ENCODE data around the gene MYO15A. TPM values are rescaled to one million over a fixed set of nuclear protein-coding genes. Genes with fewer than 3 reads are reported as not detected.

MYO15A gene
- total RNA-seq, 1 donor from 2014 or later, result 0.52 TPM

DNA sequence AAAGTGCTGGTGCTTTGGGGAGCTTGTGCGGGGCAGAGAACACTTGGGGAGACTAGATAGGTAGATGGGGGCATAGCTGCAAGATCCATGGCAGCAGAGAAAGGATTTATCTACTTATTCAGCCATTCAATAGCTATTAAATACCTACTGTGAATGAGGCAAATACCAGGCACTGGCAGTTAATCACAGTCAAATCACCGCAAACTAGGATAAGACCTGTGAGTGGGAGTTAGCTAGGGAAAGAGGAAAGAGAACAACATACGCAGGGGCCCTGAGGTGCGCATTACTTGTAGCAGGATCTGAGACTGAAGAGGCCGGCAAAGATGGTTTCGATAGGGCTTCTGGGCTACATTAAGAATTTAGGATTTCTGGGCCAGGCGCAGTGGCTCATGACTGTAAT is 71.2 kb downstream of the MYO15A start:
- no peaks in the 10 kb centered on the region for H3K9me3 Mint-ChIP-seq (ENCODE audit: low read depth)
- H3K36me3 Mint-ChIP-seq (ENCODE audit: low read depth), result no peaks in the 10 kb centered on the region
- H3K27me3 Mint-ChIP-seq (ENCODE audit: low read depth), result no peaks in the 10 kb centered on the region
- H3K4me1 Mint-ChIP-seq (ENCODE audit: low read depth), result peaks cover 11% of the 10 kb centered on the region
- H3K27ac Mint-ChIP-seq (ENCODE audit: unreplicated experiment), result no peak overlapping the region
- H3K4me3 Mint-ChIP-seq (ENCODE audit: unreplicated experiment), result no peak overlapping the region
- DNase-seq (ENCODE audit: low spot score), result no peak
- TF ChIP-seq, protein P1, sequence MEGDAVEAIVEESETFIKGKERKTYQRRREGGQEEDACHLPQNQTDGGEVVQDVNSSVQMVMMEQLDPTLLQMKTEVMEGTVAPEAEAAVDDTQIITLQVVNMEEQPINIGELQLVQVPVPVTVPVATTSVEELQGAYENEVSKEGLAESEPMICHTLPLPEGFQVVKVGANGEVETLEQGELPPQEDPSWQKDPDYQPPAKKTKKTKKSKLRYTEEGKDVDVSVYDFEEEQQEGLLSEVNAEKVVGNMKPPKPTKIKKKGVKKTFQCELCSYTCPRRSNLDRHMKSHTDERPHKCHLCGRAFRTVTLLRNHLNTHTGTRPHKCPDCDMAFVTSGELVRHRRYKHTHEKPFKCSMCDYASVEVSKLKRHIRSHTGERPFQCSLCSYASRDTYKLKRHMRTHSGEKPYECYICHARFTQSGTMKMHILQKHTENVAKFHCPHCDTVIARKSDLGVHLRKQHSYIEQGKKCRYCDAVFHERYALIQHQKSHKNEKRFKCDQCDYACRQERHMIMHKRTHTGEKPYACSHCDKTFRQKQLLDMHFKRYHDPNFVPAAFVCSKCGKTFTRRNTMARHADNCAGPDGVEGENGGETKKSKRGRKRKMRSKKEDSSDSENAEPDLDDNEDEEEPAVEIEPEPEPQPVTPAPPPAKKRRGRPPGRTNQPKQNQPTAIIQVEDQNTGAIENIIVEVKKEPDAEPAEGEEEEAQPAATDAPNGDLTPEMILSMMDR (IDR thresholded peaks at IDR 0.05), result no peak

DNA sequence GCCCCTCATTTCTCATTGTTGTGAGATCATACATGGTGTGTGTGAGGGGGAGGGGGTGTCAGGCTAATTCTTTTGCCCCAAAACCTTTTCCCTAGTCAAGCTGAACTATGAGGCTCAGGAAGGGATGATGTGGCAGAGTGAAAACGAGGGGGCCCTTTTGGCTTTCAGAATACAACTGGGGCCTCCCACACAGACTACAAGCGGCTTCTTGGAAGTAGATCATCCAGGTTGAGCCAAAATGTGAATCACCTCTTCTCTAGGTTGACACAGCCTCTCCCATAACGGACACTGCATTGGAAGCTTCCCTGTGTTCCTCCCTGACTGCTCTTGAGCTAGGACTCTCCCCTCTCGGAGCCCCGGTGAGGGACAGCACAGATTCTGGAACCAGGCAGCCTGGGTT is 72.8 kb downstream of the MYO15A start:
- no peaks in the 10 kb centered on the region for H3K36me3 Mint-ChIP-seq (ENCODE audit: low read depth)
- no peaks in the 10 kb centered on the region for H3K27me3 Mint-ChIP-seq (ENCODE audit: low read depth)
- no peak overlapping the region for H3K4me3 Mint-ChIP-seq (ENCODE audit: unreplicated experiment)
- TF ChIP-seq, protein P1 (IDR thresholded peaks at IDR 0.05), result no peak
- H3K4me1 Mint-ChIP-seq (ENCODE audit: low read depth), result peaks cover 27% of the 10 kb centered on the region
- H3K9me3 Mint-ChIP-seq (ENCODE audit: low read depth), result no peaks in the 10 kb centered on the region
- no peak overlapping the region for H3K27ac Mint-ChIP-seq (ENCODE audit: unreplicated experiment)
- DNase-seq (ENCODE audit: low spot score), result no peak

DNA sequence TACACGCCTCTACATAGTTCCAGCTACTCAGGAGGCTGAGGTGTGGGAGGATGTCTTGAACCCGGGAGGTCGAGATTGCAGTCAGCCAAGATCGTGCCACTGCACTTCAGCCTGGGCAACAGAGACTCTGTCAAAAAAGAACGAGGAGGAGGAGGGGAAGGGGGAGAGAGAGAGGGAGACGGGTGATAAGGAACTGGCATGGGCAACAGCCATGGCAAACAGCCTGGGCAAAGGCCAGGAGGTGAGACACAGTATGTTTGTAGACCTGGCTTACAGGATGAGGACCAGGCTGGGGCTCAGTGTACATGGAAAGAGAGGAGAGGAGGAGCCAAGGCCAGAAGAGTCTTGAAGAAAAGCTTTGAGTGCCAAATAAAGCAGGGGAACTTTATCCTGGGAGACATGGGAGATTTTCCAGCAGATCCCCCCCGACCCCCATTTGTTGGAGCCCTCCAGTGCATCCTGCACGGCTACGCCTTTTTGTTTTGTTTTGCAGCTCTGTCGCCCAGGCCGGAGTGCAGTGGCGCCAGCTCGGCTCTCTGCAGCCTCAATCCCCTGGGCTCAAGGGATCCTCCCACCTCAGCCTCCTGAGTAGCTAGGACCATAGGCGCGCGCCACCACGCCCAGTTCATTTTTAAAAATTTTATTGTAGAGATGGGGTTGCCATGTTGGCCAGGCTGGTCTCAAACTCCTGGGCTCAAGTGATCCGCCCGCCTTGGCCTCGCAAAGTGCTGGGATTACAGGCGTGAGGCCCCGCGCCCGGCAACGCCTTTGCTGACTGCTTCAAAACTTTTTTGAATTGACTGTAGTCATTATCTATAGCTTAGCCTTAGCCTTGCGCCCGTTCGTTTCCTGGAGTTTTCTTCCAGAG is 73.8 kb downstream of the MYO15A start:
- TF ChIP-seq, protein P1 (IDR thresholded peaks at IDR 0.05), result no peak
- H3K36me3 Mint-ChIP-seq (ENCODE audit: low read depth), result peaks cover 3% of the 10 kb centered on the region
- peak overlapping the region; percentile 92 for H3K4me3 Mint-ChIP-seq (ENCODE audit: unreplicated experiment)
- H3K27ac Mint-ChIP-seq (ENCODE audit: unreplicated experiment), result peak overlapping the region; percentile 99
- no peaks in the 10 kb centered on the region for H3K9me3 Mint-ChIP-seq (ENCODE audit: low read depth)
- no peaks in the 10 kb centered on the region for H3K27me3 Mint-ChIP-seq (ENCODE audit: low read depth)
- peaks cover 36% of the 10 kb centered on the region for H3K4me1 Mint-ChIP-seq (ENCODE audit: low read depth)
- DNase-seq (ENCODE audit: low spot score), result no peak

DNA sequence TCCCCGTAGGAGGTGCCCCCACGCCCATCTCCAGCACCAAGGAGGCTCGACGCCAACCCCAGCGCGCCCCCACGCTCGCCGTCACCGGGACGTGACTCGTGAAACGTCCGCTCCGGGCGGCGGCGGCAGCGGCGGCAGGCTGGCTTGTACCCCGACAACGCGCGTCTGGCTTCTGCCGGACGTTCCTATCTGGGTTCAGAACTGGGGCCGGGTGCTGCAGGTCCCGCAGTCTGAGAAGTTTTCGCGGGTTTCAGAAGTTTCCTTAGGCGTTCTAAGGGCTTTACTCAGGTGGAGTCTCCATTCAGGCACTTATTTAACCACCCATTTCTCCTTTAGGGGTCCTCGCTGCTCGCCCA is 74.4 kb downstream of the MYO15A start:
- no peaks in the 10 kb centered on the region for H3K9me3 Mint-ChIP-seq (ENCODE audit: low read depth)
- peaks cover 42% of the 10 kb centered on the region for H3K4me1 Mint-ChIP-seq (ENCODE audit: low read depth)
- H3K36me3 Mint-ChIP-seq (ENCODE audit: low read depth), result peaks cover 3% of the 10 kb centered on the region
- peak overlapping the region; percentile 92 for H3K4me3 Mint-ChIP-seq (ENCODE audit: unreplicated experiment)
- peak overlapping the region; percentile 99 for H3K27ac Mint-ChIP-seq (ENCODE audit: unreplicated experiment)
- no peaks in the 10 kb centered on the region for H3K27me3 Mint-ChIP-seq (ENCODE audit: low read depth)
- TF ChIP-seq, protein P1 (IDR thresholded peaks at IDR 0.05), result no peak
- DNase-seq (ENCODE audit: low spot score), result no peak

DNA sequence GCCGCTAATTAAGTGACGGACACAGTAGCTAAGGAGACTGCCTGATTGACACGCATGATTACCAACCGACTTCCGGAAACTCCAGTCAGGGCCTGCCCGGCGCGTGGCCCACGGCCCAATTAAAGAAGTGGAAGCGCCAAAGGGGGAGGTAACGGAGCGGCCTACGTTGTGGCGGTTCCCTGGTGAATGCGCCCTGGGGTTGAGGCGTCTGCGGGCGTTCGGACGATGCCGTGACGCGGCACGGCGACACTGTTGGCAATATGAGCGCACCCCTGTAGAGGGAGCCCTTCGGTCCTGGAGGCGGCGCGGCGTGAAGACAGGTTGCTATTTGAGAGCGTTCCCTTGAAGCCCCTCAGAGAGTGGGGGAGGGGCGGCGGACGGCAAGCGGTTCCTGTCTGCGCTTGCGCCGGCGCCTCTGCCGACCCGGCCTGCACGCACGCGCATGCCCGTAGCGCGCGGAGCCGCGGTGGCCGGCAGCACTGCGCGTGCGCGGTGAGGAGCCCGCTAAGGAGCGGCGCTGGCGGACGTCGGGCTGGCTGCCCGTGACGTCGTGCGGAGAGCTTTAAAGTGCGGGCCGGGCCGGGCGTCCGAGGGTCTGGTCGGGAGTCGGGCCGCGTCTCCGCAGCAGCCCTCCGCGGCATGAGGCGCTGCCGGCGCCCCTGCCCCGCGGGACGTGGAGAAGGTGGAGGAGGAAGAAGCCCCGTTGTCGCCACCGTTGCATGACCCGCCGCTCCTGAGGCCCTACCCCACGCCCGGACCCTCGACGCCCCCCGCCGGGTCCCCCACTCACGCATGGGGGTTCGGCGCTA is 75.0 kb downstream of the MYO15A start, which contains the start of gene ALKBH5:
Gene ALKBH5 (plus strand): TSS at position 495 of the 809 bp plus-strand sequence. CDS start 416 bp downstream, outside the sequence.
- TF ChIP-seq, protein P1 (IDR thresholded peaks at IDR 0.05), result peak; percentile 71
- no peaks in the 10 kb centered on the region for H3K27me3 Mint-ChIP-seq (ENCODE audit: low read depth)
- DNase-seq (ENCODE audit: low spot score), result peak; percentile 98
- no peaks in the 10 kb centered on the region for H3K9me3 Mint-ChIP-seq (ENCODE audit: low read depth)
- peaks cover 8% of the 10 kb centered on the region for H3K36me3 Mint-ChIP-seq (ENCODE audit: low read depth)
- H3K27ac Mint-ChIP-seq (ENCODE audit: unreplicated experiment), result peak within 1 kb of the TSS; percentile 99
- H3K4me3 Mint-ChIP-seq (ENCODE audit: unreplicated experiment), result peak within 1 kb of the TSS; percentile 92
- H3K4me1 Mint-ChIP-seq (ENCODE audit: low read depth), result peaks cover 48% of the 10 kb centered on the region

Data from chondrocyte (in vitro differentiated cells).